H9 (cell line): ENCODE data around the gene PEX5. TPM values are rescaled to one million over a fixed set of nuclear protein-coding genes. Genes with fewer than 3 reads are reported as not detected.

ENCODE experiments used
- DNase-seq: peaks from one replicate; pipeline ENCODE4 v3.0.0-alpha.2; 2017
- H2AFZ ChIP-seq: one replicate; pipeline ENCODE4 v1.6.1; 2013; ENCODE audit warnings: mild to moderate bottlenecking, low read length, control low read depth, moderate library complexity
- H2AK5ac ChIP-seq: 2 replicates; pipeline ENCODE4 v1.6.1; 2013; ENCODE audit warnings: low read length, control low read depth, mixed read lengths; ENCODE audit not compliant: insufficient read length
- H2BK120ac ChIP-seq: one replicate; pipeline ENCODE4 v1.6.1; 2013; ENCODE audit warnings: low read depth, mild to moderate bottlenecking, low read length, control low read depth, inconsistent platforms; ENCODE audit not compliant: poor library complexity, severe bottlenecking
- H2BK12ac ChIP-seq: 2 replicates; pipeline ENCODE4 v1.6.1; 2013; ENCODE audit warnings: low read length, control low read depth, mixed read lengths, low read depth; ENCODE audit not compliant: insufficient read length
- H2BK15ac ChIP-seq: 2 replicates; pipeline ENCODE4 v1.6.1; 2013; ENCODE audit warnings: low read depth, low read length, control low read depth
- H2BK20ac ChIP-seq: one replicate; pipeline ENCODE4 v1.6.1; 2013; ENCODE audit warnings: low read depth, mild to moderate bottlenecking, low read length, control low read depth, inconsistent platforms; ENCODE audit not compliant: poor library complexity, severe bottlenecking
- H2BK5ac ChIP-seq: 2 replicates; pipeline ENCODE4 v1.6.1; 2013; ENCODE audit warnings: low read length, control low read depth, mixed read lengths; ENCODE audit not compliant: insufficient read length
- H3K14ac ChIP-seq: 2 replicates; pipeline ENCODE4 v1.6.1; 2013; ENCODE audit warnings: low read length, control low read depth; ENCODE audit not compliant: insufficient read depth
- H3K18ac ChIP-seq: 2 replicates; pipeline ENCODE4 v1.6.1; 2013; ENCODE audit warnings: low read depth, mild to moderate bottlenecking, mixed read lengths, low read length, control low read depth; ENCODE audit not compliant: insufficient read length
- H3K23ac ChIP-seq: 2 replicates; pipeline ENCODE4 v1.6.1; 2013; ENCODE audit warnings: low read length, control low read depth, mixed read lengths, low read depth; ENCODE audit not compliant: insufficient read length
- H3K23me2 ChIP-seq: 2 replicates; pipeline ENCODE4 v1.6.1; 2013; ENCODE audit warnings: low read depth, mild to moderate bottlenecking, mixed read lengths, low read length, control low read depth; ENCODE audit not compliant: insufficient read length, poor library complexity, severe bottlenecking
- H3K27ac ChIP-seq: 2 replicates; pipeline ENCODE4 v1.5.1; 2013; ENCODE audit warnings: low read length, control low read depth, mixed read lengths, low read depth; ENCODE audit not compliant: insufficient read length
- H3K27me3 ChIP-seq: 2 replicates; pipeline ENCODE4 v1.6.1; 2013; ENCODE audit warnings: low read length, control low read depth, inconsistent platforms; ENCODE audit not compliant: insufficient read depth
- H3K4ac ChIP-seq: 2 replicates; pipeline ENCODE4 v1.6.1; 2013; ENCODE audit warnings: low read depth, mild to moderate bottlenecking, control low read depth, inconsistent platforms, low read length, moderate library complexity
- H3K4me1 ChIP-seq: 2 replicates; pipeline ENCODE4 v1.6.1; 2013; ENCODE audit warnings: low read length, control low read depth, inconsistent platforms; ENCODE audit not compliant: insufficient read depth
- H3K4me2 ChIP-seq: 2 replicates; pipeline ENCODE4 v1.6.1; 2013; ENCODE audit warnings: low read length, control low read depth, mixed read lengths; ENCODE audit not compliant: insufficient read length, insufficient read depth
- H3K56ac ChIP-seq: 2 replicates; pipeline ENCODE4 v1.6.1; 2013; ENCODE audit warnings: low read depth, mild to moderate bottlenecking, mixed read lengths, low read length, control low read depth; ENCODE audit not compliant: insufficient read length
- H3K79me1 ChIP-seq: 2 replicates; pipeline ENCODE4 v1.6.1; 2013; ENCODE audit warnings: low read depth, mild to moderate bottlenecking, moderate library complexity, low read length, control low read depth, inconsistent platforms; ENCODE audit not compliant: insufficient read depth, poor library complexity, severe bottlenecking
- H3K79me2 ChIP-seq: 2 replicates; pipeline ENCODE4 v1.6.1; 2013; ENCODE audit warnings: low read length, control low read depth, inconsistent platforms; ENCODE audit not compliant: insufficient read depth
- H3K9ac ChIP-seq: 2 replicates; pipeline ENCODE4 v1.6.1; 2013; ENCODE audit warnings: low read length, control low read depth, mixed read lengths; ENCODE audit not compliant: insufficient read length; ENCODE audit errors: extremely low read depth
- H3K9me3 ChIP-seq: one replicate; pipeline ENCODE4 v1.6.1; 2013; ENCODE audit warnings: low read depth, low read length, inconsistent platforms; ENCODE audit not compliant: control insufficient read depth
- H3T11ph ChIP-seq: one replicate; pipeline ENCODE4 v1.6.1; 2013; ENCODE audit warnings: mild to moderate bottlenecking, low read length, control low read depth, inconsistent platforms
- H4K20me1 ChIP-seq: one replicate; pipeline ENCODE4 v1.6.1; 2013; ENCODE audit not compliant: control insufficient read depth, insufficient read length, insufficient read depth
- H4K5ac ChIP-seq: 2 replicates; pipeline ENCODE4 v1.6.1; 2013; ENCODE audit warnings: low read depth, mild to moderate bottlenecking, mixed read lengths, low read length, control low read depth; ENCODE audit not compliant: insufficient read length
- H4K8ac ChIP-seq: replicated peaks from 2 replicates; pipeline ENCODE4 v1.6.1; 2013; ENCODE audit warnings: low read length, control low read depth, mixed read lengths, low read depth; ENCODE audit not compliant: insufficient read length
- H4K91ac ChIP-seq: 2 replicates; pipeline ENCODE4 v1.6.1; 2013; ENCODE audit warnings: low read depth, mild to moderate bottlenecking, moderate library complexity, mixed read lengths, low read length, control low read depth; ENCODE audit not compliant: insufficient read length
- H3K27ac Mint-ChIP-seq, 3 experiments: 2 replicates in 2 of 3; 3 replicates in 1 of 3; pipeline ENCODE4 v1.8.0; 2020 to 2021; ENCODE audit warnings: mixed read lengths in 3 of 3, mild to moderate bottlenecking in 1 of 3, moderate library complexity in 1 of 3
- H3K27me3 Mint-ChIP-seq: 2 replicates; pipeline ENCODE4 v1.8.0; 2021; ENCODE audit warnings: low read depth, mild to moderate bottlenecking, moderate library complexity, mixed read lengths
- H3K36me3 Mint-ChIP-seq, 3 experiments: 2 replicates in 2 of 3; 3 replicates in 1 of 3; pipeline ENCODE4 v1.8.0; 2020 to 2021; ENCODE audit warnings: low read depth in 3 of 3, mixed read lengths in 3 of 3; ENCODE audit not compliant: insufficient read depth in 1 of 3
- H3K4me1 Mint-ChIP-seq, 2 experiments: 2 replicates each; pipeline ENCODE4 v1.8.0; 2020; ENCODE audit warnings: mixed read lengths in 2 of 2
- H3K4me3 Mint-ChIP-seq, 2 experiments: 2 replicates in 1 of 2; 3 replicates in 1 of 2; pipeline ENCODE4 v1.8.0; 2020 to 2021; ENCODE audit warnings: mild to moderate bottlenecking in 2 of 2, mixed read lengths in 2 of 2, moderate library complexity in 1 of 2
- H3K9me3 Mint-ChIP-seq, 2 experiments: 2 replicates in 1 of 2; 3 replicates in 1 of 2; pipeline ENCODE4 v1.8.0; 2020; ENCODE audit warnings: mild to moderate bottlenecking in 2 of 2, mixed read lengths in 2 of 2, moderate library complexity in 1 of 2
- WGBS: extraction: QIAGEN DNeasy Blood & Tissue Kit; methylation state at CpG from one replicate; pipeline ENCODE4 v1.1.7; 2013; ENCODE audit warnings: missing lambda C conversion rate, low lambda C conversion rate, mixed read lengths; ENCODE audit not compliant: insufficient read length; ENCODE audit errors: extremely low coverage; 5-methylcytosine and 5-hydroxymethylcytosine counted together
- total RNA-seq: library from RNA; stranded (reverse); gene quantifications from 2 replicates; pipeline ENCODE4 v1.2.1, GENCODE V29; 2021
- TF ChIP-seq, protein P1 (sequence below): fragments of 200-600 bp; sonication (generic); conservative IDR thresholded peaks from 3 replicates; pipeline ENCODE4 v1.8.0; 2021; ENCODE audit warnings: antibody characterized with exemption, mild to moderate bottlenecking

Gene PEX5
- total RNA-seq, 1 experiment from 2014 or later = 40.5 TPM

DNA sequence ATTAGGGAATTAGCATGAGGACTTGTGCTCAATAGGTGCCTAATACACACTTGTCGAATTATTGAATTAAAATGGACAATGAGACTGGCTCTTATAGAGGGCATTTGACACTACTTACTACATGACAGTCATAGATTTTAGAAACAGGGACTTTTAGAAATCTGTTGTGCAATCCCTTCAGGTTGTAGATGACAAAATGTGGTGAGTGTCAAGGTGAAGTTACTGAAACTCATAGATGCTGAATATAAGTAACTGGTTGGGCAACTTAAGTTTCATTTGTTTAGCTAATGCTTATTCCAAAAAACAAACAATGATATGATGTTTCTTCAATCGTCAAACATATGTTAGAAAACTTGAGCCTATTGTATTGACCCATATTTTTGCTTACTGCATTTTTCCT is 12.9 kb upstream of the PEX5 start:
- Mint-ChIP-seq H3K36me3 (peaks cover 1 to 6% (median 5%) of the 10 kb centered on the region in 3 experiments; a peak in 5 of 7 replicates), H3K9me3 (peaks cover 43 to 66% of the 10 kb centered on the region in 2 experiments), H3K27ac (no peak overlapping the region), H3K4me1 (no peaks in the 10 kb centered on the region), H3K27me3 (peaks cover 16% of the 10 kb centered on the region), H3K4me3 (no peak overlapping the region; a peak in 1 of 5 replicates)
- Histone ChIP-seq H2BK5ac (no peak overlapping the region), H3K9me3 (peaks cover 25% of the 10 kb centered on the region), H3T11ph (no peak overlapping the region), H3K56ac (no peak overlapping the region), H3K23ac (no peak overlapping the region), H2BK15ac (no peak overlapping the region), H3K9ac (no peak overlapping the region), H3K4me1 (no peaks in the 10 kb centered on the region), H4K5ac (no peak overlapping the region), H3K27ac (no peak overlapping the region), H3K4ac (no peak overlapping the region), H4K91ac (no peak overlapping the region), H3K18ac (no peak overlapping the region), H3K79me2 (no peaks in the 10 kb centered on the region), H3K27me3 (no peaks in the 10 kb centered on the region), H3K23me2 (no peaks in the 10 kb centered on the region), H3K14ac (no peak overlapping the region), H4K20me1 (no peaks in the 10 kb centered on the region), H2BK120ac (no peak overlapping the region), H2BK20ac (no peak overlapping the region), H2BK12ac (no peak overlapping the region), H3K79me1 (no peaks in the 10 kb centered on the region), H2AFZ (no peak overlapping the region), H2AK5ac (no peak overlapping the region), H3K4me2 (no peak overlapping the region), H4K8ac (no peak overlapping the region)
- no peak for DNase-seq
- no CpG with 5 or more reads among the region's 2 CpGs for WGBS
- TF ChIP-seq, protein P1, sequence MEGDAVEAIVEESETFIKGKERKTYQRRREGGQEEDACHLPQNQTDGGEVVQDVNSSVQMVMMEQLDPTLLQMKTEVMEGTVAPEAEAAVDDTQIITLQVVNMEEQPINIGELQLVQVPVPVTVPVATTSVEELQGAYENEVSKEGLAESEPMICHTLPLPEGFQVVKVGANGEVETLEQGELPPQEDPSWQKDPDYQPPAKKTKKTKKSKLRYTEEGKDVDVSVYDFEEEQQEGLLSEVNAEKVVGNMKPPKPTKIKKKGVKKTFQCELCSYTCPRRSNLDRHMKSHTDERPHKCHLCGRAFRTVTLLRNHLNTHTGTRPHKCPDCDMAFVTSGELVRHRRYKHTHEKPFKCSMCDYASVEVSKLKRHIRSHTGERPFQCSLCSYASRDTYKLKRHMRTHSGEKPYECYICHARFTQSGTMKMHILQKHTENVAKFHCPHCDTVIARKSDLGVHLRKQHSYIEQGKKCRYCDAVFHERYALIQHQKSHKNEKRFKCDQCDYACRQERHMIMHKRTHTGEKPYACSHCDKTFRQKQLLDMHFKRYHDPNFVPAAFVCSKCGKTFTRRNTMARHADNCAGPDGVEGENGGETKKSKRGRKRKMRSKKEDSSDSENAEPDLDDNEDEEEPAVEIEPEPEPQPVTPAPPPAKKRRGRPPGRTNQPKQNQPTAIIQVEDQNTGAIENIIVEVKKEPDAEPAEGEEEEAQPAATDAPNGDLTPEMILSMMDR = no peak
